ENCODE measurements around the gene XPC.
A peak's percentile ranks its signal among the peaks of the same experiment; 100 is the strongest.

Gene XPC

DNA sequence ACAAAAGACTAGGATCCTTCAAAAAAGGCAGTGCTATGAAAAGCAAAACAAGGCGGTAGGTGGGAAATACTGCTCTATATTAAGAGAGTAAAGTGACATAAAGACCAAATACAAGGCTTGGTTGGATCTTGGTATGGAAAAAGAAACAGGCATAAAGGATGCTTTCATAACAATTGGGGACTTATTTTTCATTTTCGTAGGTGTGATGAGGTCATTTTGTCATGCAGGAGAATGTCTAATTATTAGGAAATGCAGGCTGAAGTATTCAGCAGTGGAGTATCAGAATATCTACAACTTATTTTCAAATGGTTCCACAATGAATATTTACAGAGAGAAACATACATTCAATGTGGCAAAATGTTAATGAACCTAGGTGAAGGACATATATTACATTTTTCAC is 9.0 kb downstream of the XPC start:
- ChIA-PET CTCF (no interaction called here), POLR2A (ENCODE audit: low non-redundant PET) (no interaction called here)
- no peak for DNase-seq (ENCODE audit: low spot score)
- TF ChIP-seq, protein P1, sequence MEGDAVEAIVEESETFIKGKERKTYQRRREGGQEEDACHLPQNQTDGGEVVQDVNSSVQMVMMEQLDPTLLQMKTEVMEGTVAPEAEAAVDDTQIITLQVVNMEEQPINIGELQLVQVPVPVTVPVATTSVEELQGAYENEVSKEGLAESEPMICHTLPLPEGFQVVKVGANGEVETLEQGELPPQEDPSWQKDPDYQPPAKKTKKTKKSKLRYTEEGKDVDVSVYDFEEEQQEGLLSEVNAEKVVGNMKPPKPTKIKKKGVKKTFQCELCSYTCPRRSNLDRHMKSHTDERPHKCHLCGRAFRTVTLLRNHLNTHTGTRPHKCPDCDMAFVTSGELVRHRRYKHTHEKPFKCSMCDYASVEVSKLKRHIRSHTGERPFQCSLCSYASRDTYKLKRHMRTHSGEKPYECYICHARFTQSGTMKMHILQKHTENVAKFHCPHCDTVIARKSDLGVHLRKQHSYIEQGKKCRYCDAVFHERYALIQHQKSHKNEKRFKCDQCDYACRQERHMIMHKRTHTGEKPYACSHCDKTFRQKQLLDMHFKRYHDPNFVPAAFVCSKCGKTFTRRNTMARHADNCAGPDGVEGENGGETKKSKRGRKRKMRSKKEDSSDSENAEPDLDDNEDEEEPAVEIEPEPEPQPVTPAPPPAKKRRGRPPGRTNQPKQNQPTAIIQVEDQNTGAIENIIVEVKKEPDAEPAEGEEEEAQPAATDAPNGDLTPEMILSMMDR (conservative IDR thresholded peaks at IDR 0.05; ENCODE audit: low read depth): no peak
- H3K27ac ChIP-seq: no peak overlapping the region

DNA sequence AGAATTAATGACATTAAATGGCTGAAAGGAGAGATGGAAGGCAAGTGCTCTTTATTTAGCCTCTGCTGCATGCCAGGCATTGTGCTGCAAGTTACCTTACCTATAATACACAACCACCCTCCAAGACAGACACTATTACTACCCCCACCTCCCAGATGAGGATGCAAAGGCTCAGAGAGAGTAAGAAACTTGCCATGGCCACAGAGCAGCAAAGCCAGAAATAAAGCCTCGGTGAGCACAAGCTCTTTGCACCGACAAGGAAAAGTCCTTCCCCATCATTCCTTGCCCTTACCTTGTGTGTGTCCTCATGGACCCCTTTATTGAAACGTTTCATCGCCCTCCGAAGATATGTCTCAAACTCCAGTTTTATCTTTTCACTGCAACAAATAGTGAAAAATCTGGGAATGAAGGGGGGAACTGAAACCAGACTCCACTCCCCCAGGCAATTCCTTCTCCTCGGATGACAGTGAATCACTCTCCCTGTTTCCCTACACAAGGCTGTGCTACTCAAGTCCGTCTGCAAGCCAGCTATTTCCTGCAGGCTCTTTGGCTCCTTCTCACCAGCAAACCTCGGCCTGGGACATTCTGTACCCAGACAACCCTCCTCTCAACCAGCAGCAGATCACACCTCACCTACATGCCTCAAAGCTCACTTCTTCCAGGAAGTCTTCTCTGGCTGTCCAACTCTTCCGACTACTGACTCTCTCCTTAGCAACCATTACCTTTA is 11.4 kb downstream of the XPC start:
- POLR2A ChIA-PET (ENCODE audit: low non-redundant PET): no interaction called here

DNA sequence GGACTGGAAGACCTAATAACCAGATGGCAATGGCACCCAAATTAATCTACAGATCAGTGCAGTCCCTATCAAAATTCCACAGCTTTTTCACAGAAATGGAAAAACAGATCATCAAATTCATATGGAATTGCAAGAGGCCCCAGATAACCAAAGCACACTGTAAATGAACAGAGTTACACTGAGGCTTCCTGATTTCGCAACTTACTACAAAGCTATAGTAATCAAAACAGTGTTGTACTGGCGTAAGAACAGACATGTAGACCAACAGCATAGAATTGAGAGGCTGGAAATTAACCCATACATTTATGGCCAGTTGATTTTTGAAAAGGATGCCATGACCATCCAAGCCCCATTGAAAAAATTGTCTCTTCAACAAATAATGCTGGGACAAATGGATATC is 16.2 kb downstream of the XPC start:
- no peak overlapping the region for H3K27ac ChIP-seq
- ChIA-PET POLR2A (ENCODE audit: low non-redundant PET) (no interaction called here), CTCF (no interaction called here)
- no peak for DNase-seq (ENCODE audit: low spot score)
- TF ChIP-seq, protein P1 (conservative IDR thresholded peaks at IDR 0.05; ENCODE audit: low read depth): no peak

More for the DNA sequence above, 11.4 kb downstream of the XPC start:
- TF ChIP-seq, protein P1 (conservative IDR thresholded peaks at IDR 0.05; ENCODE audit: low read depth): no peak
- peak overlapping the region; percentile 20; the same call in 1 of the 2 replicates for H3K27ac ChIP-seq
- no peak for DNase-seq (ENCODE audit: low spot score)
- CTCF ChIA-PET: no interaction called here

DNA sequence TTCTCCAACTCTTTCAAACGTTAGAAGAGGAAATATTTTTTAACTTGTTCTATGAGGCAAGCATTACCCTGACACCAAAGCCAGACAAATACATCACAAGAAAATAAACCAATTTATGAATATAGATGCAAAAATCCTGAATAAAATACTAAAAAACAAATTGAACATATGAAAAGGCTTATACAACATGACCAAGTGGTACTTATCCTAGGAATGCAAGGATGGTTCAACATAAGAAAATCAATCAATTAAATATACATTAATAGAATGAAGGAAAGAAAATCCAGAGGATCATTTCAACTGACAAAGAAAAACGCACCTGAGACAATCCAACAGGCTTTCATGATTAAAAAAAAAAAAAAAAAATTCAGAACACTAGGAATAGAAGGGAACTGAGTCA is 17.1 kb downstream of the XPC start:
- TF ChIP-seq, protein P1 (conservative IDR thresholded peaks at IDR 0.05; ENCODE audit: low read depth): no peak
- CTCF ChIA-PET: interaction anchor here (0.5 kb wide), 1 partner anchor 215 kb away, joined by 3 read pairs; no protein-coding TSS in a partner anchor
- DNase-seq (ENCODE audit: low spot score): no peak
- H3K27ac ChIP-seq: no peak overlapping the region
- POLR2A ChIA-PET (ENCODE audit: low non-redundant PET): no interaction called here

GRCh38 chr3:14159426-14159825 is 19.0 kb downstream of the XPC start:
- TF ChIP-seq, protein P1 (conservative IDR thresholded peaks at IDR 0.05; ENCODE audit: low read depth): no peak
- DNase-seq (ENCODE audit: low spot score): no peak
- no peak overlapping the region for H3K27ac ChIP-seq
- ChIA-PET POLR2A (ENCODE audit: low non-redundant PET) (no interaction called here), CTCF (no interaction called here)

DNA sequence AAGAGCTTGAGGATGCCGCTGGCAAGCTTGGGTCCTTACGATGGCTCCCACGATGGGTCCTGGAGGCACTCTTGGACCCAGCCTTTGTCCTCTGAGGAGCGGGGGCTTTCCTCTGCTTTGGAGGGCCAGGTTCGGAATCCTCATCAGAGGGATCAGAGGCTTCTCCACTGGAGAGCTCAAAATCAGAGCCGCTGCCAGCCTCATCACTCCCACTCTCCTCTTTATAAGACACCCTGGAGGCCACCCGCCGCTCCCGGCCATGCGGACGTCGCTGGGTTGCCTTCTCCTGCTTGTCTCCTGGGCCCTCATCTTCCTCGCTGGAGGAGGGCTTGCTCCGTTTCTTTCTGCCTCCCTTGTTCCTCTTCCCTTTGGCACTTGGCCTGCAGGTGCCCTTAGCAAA is 20.0 kb downstream of the XPC start:
- TF ChIP-seq, protein P1 (conservative IDR thresholded peaks at IDR 0.05; ENCODE audit: low read depth): no peak
- CTCF ChIA-PET: no interaction called here
- POLR2A ChIA-PET (ENCODE audit: low non-redundant PET): no interaction called here
- DNase-seq (ENCODE audit: low spot score): no peak
- H3K27ac ChIP-seq: peak overlapping the region; percentile 58
